Neural cell (in vitro differentiated cells): ENCODE measurements around the gene AADAT.

Experiments used
- EP300 ChIP-seq: fragments of 450-650 bp; conservative IDR thresholded peaks from 2 replicates; pipeline ENCODE4 v1.6.1; 2014; ENCODE audit warnings: antibody characterized with exemption, mild to moderate bottlenecking, moderate library complexity; ENCODE audit not compliant: poor library complexity, severe bottlenecking
- EZH2 ChIP-seq: fragments of 200-600, 300-800 bp; shearing (Covaris generic), sonication (generic); IDR thresholded peaks from 2 replicates; pipeline ENCODE4 v1.6.1; 2014; ENCODE audit warnings: antibody characterized with exemption, low read length, borderline replicate concordance, mild to moderate bottlenecking; ENCODE audit not compliant: insufficient read depth, poor library complexity, severe bottlenecking
- RAD21 ChIP-seq: fragments of 450-650 bp; conservative IDR thresholded peaks from 2 replicates; pipeline ENCODE4 v1.6.1; 2014; ENCODE audit warnings: antibody characterized with exemption, mild to moderate bottlenecking, moderate library complexity
- SMC3 ChIP-seq: fragments of 450-650 bp; conservative IDR thresholded peaks from 2 replicates; pipeline ENCODE4 v1.6.1; 2014; ENCODE audit warnings: antibody characterized with exemption, mild to moderate bottlenecking, moderate library complexity; ENCODE audit not compliant: poor library complexity
- TF ChIP-seq, protein P1 (sequence below): fragments of 450-650 bp; IDR thresholded peaks from 2 replicates; pipeline ENCODE4 v1.5.1; 2014; ENCODE audit warnings: antibody characterized with exemption, mild to moderate bottlenecking, moderate library complexity; ENCODE audit not compliant: poor library complexity, severe bottlenecking

- TF ChIP-seq, protein P1, sequence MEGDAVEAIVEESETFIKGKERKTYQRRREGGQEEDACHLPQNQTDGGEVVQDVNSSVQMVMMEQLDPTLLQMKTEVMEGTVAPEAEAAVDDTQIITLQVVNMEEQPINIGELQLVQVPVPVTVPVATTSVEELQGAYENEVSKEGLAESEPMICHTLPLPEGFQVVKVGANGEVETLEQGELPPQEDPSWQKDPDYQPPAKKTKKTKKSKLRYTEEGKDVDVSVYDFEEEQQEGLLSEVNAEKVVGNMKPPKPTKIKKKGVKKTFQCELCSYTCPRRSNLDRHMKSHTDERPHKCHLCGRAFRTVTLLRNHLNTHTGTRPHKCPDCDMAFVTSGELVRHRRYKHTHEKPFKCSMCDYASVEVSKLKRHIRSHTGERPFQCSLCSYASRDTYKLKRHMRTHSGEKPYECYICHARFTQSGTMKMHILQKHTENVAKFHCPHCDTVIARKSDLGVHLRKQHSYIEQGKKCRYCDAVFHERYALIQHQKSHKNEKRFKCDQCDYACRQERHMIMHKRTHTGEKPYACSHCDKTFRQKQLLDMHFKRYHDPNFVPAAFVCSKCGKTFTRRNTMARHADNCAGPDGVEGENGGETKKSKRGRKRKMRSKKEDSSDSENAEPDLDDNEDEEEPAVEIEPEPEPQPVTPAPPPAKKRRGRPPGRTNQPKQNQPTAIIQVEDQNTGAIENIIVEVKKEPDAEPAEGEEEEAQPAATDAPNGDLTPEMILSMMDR: no peak
- TF ChIP-seq EZH2 (no peak), EP300 (no peak), RAD21 (no peak), SMC3 (peak; percentile 7)
Observed at GRCh38 chr4:170090352-170091052, 746 bp upstream of the AADAT start.
